DLD1 (cell line): ENCODE data around the gene MAPK1.
"Not testable (repeated sequence)": the region's sequence is repeated elsewhere in the genome, so short reads cannot be mapped to it uniquely, and the experiment has no call there.

Experiments used
- in situ Hi-C: cut with HindIII; loops from 2 replicates; pipeline ENCODE4 v1.10.0; 2017; ENCODE audit warnings: low sequenced_read_pairs

Gene MAPK1

GRCh38 chr22:21867528-21868266 lies at the start of gene MAPK1:
Gene MAPK1, minus strand, starts transcription at chr22:21867645. Its CDS starts 205 bp downstream, at chr22:21867440.
- in situ Hi-C loops = no loop called here

DNA sequence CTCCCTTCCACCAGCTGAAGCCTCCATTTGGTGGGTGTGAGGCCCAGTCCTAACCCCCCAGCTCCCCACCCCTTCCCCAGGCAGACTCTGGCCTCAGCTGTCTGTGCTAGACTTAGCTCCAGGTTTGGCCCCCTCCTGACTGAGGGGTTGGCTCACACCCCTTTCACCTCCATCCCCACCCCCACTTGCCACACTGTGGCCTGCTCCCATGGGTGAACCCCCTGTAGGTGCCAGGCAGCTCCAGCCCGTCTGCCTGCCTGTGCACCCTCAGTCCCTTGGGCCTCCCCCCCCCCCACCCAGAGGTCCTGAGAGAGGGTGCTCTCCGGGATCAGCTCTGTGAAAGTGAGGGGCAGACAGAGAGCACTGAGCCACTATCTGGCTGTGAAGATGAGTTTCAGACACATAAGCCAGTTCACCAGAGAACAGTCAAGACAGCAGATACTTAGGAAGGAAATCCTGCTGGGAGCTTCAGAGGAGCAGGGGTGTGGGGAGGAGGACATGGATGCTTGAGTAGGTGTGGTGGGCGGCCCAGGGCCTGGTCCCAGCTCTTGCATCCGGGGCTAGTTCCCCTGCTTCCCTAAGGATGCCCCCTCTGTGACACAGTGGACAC lies 49.0 kb upstream of the MAPK1 start:
- in situ Hi-C loops = no loop called here

- in situ Hi-C loops = no loop called here
These were observed 48.3 kb upstream of the MAPK1 start for GRCh38 chr22:21915624-21916308.

DNA sequence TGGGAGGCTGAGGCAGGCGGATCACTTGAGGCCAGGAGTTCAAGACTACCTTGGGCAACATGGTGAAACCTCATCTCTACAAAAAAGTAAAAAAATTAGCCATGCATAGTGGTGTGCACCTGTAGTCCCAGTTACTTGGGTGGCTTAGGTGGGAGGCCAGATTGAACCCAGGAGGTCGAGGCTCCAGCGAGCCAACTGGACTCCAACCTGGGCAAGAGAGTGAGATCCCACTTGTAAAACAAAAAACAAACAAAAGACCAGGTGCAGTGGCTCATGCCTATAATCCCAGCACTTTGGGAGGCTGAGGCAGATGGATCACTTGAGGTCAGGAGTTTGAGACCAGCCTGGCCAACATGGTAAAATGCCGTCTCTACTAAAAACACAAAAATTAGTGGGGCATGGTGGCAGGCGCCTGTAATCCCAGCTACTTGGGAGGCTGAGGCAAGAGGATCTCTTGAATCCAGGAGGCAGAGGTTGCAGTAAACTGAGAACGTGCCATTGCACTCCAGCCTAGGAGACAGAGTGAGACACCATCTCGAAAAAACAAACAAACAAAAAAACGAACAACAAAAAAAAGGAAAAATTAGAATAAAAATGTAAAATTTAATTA lies 46.7 kb upstream of the MAPK1 start:
- in situ Hi-C loops = not testable (repeated sequence)

- in situ Hi-C loops = not testable (repeated sequence)
These were observed 42.9 kb upstream of the MAPK1 start for GRCh38 chr22:21910367-21910766.

DNA sequence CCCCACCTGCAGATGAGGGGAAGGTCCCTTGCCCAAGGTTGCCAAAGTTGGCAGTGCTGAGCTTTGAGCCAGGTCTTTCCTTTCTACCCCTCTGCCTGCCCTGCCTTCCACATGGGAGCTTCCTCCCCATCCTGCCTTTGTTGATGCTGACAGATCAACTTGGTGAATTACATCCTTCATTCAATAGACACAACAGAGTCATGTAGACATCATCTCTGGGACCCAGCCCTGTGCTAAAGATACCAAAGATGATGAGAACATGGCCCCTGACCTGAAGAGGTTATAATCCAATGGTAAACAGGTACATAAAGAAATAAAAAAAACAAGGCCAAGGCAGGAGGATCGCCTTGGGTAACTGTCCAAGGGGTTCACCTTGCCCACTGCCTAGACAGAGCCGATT lies 42.4 kb upstream of the MAPK1 start:
- in situ Hi-C loops = no loop called here

- in situ Hi-C loops = no loop called here
These were observed 40.4 kb upstream of the MAPK1 start for GRCh38 chr22:21907638-21908522.

GRCh38 chr22:21905234-21905633 lies 37.8 kb upstream of the MAPK1 start:
- in situ Hi-C loops = not testable (repeated sequence)

DNA sequence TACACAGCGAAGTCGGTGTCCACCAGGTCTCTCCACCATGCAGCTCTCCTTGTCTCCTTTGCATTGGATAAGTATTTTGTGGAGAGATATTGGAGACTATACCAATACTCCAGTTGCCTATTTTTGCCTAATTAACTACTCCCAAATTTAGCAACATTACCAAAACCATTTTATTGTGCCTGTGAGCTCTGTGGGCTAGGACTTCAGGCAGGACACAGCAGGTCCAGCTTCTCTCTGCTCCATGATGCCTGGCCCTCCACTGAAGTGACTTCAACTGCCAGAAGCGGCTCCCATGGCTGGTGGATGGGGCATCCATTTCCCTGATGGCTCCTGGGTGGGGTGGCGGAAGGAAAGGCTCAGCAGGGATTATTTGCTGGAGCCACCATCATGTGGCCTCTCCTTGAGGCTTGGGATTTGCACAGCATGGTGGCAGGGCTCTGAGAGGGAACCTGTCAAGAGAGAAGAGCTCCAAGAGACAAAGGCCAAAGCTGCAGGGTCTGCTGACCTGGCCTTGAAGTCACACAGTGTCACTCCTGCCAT lies 36.9 kb upstream of the MAPK1 start:
- in situ Hi-C loops = no loop called here

DNA sequence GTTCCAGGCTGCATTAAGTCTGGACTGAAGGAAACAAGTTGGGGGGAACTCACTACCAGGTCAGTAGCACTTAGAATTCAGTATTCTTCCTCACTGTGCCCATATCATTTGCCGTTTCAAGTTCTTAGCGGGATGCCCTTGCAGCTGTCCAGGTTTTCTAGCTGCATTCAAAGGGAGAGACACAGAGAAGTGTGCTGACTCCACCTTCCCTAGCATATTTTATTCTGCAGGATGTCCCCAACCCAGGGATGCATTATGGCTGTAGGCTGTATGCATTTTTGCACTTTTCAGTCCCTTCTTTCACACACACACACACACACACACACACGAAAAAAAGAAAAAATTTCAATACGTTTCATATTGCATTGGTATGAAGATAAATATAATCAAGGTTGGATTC lies 35.8 kb upstream of the MAPK1 start:
- in situ Hi-C loops = no loop called here

DNA sequence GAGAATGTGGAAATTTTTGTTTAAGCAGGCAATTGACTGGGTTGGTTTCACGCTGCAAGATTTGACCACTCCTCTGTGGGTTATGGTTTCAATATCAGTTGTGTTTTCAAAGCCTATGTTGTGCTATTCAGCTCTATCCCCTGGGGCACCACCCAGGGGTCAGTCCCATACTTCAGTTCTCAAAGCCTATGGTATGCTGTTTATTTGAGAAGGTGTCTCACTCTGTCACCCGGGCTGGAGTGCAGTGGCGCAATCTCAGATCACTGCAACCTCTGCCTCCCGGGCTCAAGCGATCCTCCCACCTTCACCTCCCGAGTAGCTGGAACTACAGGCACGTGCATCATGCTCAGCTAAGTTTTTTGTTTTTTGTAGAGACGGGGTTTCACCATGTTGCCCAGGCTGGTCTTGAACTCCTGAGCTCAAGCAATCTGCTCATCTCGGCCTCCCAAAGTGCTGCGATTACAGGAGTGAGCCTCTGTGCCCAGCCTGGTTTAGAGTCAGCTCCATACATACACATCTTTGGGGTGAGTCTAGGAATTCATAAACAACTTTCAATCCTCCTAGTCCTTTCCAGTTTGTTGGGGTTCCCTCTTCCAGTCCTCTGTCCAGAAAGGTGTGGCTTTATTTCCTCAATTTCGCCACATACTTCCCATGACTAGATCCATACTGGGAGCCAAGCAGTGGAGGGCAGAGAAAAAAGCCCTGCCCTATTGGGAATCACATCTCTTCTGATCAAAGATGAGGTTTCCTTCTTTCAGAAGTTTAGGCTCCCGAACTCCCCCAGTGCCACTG lies 35.0 kb upstream of the MAPK1 start:
- in situ Hi-C loops = no loop called here

DNA sequence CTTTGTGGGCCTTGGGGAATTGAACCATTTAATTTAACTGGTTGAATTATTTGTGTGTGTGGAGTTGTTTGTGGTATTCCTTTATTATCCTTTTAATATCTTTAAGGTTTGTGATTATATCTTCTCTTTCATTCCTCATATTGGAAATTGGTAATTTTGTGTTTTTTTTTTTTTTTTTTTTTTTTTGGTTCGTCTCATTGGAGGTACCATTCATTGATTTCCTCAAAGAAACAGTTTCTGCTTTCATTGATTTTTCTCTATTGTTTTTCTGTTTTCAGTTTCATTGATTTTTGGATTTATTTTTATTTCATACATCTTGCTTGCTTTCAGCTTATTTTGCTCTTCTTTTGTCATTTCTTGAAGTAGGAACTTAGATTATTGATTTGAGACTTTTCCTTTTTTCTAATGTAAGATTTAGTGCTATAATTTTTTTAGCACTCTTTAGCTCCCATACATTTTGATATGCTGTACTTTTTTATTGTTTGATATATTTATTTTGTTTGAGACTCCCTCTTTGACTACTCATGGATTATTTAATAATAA lies 31.0 kb upstream of the MAPK1 start:
- in situ Hi-C loops = no loop called here

GRCh38 chr22:21896951-21897513 lies 29.6 kb upstream of the MAPK1 start:
- in situ Hi-C loops = no loop called here

GRCh38 chr22:21896275-21896674 lies 28.8 kb upstream of the MAPK1 start:
- in situ Hi-C loops = not testable (repeated sequence)

DNA sequence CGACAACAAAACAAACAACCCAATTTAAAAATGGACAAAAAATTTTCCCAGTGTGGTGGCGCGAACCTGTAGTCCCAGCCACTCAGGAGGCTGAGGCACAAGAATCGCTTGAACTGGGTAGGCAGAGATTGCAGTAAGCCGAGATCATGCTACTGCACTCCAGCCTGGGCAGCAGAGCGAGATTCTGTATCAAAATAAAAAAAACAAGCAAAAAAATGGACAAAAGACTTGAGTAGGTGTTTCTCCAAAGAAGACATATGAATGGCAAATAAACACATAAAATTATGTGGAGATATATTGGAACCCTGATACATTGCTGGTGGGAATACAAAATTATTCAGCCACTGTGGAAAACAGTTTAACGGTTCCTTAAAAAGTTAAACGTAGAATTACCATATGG lies 27.4 kb upstream of the MAPK1 start:
- in situ Hi-C loops = no loop called here

DNA sequence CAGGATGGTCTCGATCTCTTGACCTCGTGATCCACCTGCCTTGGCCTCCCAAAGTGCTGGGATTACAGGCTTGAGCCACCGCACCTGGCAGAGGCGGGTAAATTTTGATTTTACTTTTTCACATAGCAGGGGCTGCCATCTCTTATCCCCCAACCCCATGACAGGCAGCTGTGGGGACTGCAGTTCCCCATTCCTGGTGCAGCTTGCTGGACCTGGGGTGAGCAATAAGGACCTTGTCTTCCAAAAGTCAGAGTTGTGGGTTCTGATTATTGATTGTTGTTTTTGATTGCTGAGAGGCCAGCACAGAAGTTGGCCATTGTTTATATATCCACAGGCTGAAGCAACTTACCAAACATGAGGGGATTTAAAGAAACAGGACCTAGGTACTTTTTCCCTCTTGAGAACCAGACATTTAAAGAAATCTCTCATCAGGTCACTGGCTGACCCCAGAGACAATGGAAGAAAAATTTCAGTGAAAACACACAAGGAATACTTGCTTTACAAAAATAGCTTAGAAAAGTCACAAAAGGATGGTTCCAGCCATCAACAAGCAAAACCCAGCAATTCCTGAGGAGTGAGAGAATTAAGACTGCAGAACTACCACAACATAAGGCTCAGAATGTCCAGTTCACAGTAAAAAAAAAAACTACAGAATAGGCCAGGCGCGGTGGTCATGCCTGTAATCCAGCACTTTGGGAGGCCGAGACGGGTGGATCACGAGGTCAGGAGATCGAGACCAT lies 22.0 kb upstream of the MAPK1 start:
- in situ Hi-C loops = no loop called here

GRCh38 chr22:21887841-21888240 lies 20.4 kb upstream of the MAPK1 start:
- in situ Hi-C loops = no loop called here

DNA sequence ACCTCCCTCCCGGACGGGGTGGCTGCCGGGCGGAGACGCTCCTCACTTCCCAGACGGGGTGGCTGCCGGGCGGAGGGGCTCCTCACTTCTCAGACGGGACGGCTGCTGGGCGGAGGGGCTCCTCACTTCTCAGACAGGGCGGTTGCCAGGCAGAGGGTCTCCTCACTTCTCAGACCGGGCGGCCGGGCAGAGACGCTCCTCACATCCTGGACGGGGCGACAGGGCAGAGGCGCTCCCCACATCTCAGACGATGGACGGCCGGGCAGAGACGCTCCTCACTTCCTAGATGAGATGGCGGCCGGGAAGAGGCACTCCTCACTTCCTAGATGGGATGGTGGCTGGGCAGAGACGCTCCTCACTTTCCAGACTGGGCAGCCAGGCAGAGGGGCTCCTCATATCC lies 16.5 kb upstream of the MAPK1 start:
- in situ Hi-C loops = not testable (repeated sequence)
